GM18517 (cell line): ENCODE measurements around the gene SLC25A3.
"Not testable (repeated sequence)": the region's sequence is repeated elsewhere in the genome, so short reads cannot be mapped to it uniquely, and the experiment has no call there.

Experiments
- ATAC-seq: cut with Tn5 transposase; IDR thresholded peaks from one replicate; pipeline ENCODE4 v1.9.1; 2021; ENCODE audit warnings: mild to moderate bottlenecking, moderate library complexity; ENCODE audit not compliant: unreplicated experiment

SLC25A3 gene

GRCh38 chr12:98594050-98594835 lies 757 bp downstream of the SLC25A3 start:
- ATAC-seq = no peak

- ATAC-seq = no peak
These were observed 1.9 kb downstream of the SLC25A3 start for GRCh38 chr12:98595243-98595988.

- ATAC-seq = not testable (repeated sequence)
These were observed 3.8 kb downstream of the SLC25A3 start for GRCh38 chr12:98597313-98597712.

GRCh38 chr12:98601924-98602323 lies 8.4 kb downstream of the SLC25A3 start:
- no peak for ATAC-seq

GRCh38 chr12:98606359-98606988 lies 13.0 kb downstream of the SLC25A3 start:
- no peak for ATAC-seq

GRCh38 chr12:98610596-98610995 lies 17.1 kb downstream of the SLC25A3 start:
- ATAC-seq = no peak

- peak; percentile 87 for ATAC-seq
These were observed 19.3 kb downstream of the SLC25A3 start for GRCh38 chr12:98612696-98613334.

GRCh38 chr12:98618952-98619351 lies 25.5 kb downstream of the SLC25A3 start:
- no peak for ATAC-seq

- peak; percentile 88 for ATAC-seq
These were observed 42.3 kb downstream of the SLC25A3 start for GRCh38 chr12:98635657-98636323.

GRCh38 chr12:98637068-98637467 lies 43.6 kb downstream of the SLC25A3 start:
- no peak for ATAC-seq

- ATAC-seq = no peak
These were observed 44.5 kb downstream of the SLC25A3 start for GRCh38 chr12:98638009-98638408.

GRCh38 chr12:98639491-98639890 lies 46.0 kb downstream of the SLC25A3 start:
- ATAC-seq = no peak

GRCh38 chr12:98642801-98643200 lies 49.3 kb downstream of the SLC25A3 start:
- ATAC-seq = not testable (repeated sequence)

- peak; percentile 21 for ATAC-seq
These were observed 50.9 kb downstream of the SLC25A3 start for GRCh38 chr12:98644433-98644711.

- ATAC-seq = peak; percentile 84
These were observed 51.5 kb downstream of the SLC25A3 start, which contains the start of the genes APAF1 and IKBIP for GRCh38 chr12:98644712-98645571. Gene APAF1 (plus strand): TSS chr12:98645290. CDS start chr12:98648360, 3,070 bp downstream. Gene IKBIP (minus strand): TSS chr12:98644788. CDS start chr12:98644701, 87 bp downstream.

GRCh38 chr12:98645572-98646067 lies 52.1 kb downstream of the SLC25A3 start:
- peak; percentile 2 for ATAC-seq

- ATAC-seq = no peak
These were observed 53.0 kb downstream of the SLC25A3 start for GRCh38 chr12:98646294-98647090.

- ATAC-seq = no peak
These were observed 57.8 kb downstream of the SLC25A3 start for GRCh38 chr12:98651328-98651727.
